Suppressor macrophage treated with lipopolysaccharide for 1 hour (primary cell): ENCODE data around the gene FRMPD2.

Experiments
- DNase-seq, 3 donors: peaks; one replicate each; pipeline ENCODE4 v3.0.0-alpha.2; 2020 to 2022

The FRMPD2 gene, protein sequence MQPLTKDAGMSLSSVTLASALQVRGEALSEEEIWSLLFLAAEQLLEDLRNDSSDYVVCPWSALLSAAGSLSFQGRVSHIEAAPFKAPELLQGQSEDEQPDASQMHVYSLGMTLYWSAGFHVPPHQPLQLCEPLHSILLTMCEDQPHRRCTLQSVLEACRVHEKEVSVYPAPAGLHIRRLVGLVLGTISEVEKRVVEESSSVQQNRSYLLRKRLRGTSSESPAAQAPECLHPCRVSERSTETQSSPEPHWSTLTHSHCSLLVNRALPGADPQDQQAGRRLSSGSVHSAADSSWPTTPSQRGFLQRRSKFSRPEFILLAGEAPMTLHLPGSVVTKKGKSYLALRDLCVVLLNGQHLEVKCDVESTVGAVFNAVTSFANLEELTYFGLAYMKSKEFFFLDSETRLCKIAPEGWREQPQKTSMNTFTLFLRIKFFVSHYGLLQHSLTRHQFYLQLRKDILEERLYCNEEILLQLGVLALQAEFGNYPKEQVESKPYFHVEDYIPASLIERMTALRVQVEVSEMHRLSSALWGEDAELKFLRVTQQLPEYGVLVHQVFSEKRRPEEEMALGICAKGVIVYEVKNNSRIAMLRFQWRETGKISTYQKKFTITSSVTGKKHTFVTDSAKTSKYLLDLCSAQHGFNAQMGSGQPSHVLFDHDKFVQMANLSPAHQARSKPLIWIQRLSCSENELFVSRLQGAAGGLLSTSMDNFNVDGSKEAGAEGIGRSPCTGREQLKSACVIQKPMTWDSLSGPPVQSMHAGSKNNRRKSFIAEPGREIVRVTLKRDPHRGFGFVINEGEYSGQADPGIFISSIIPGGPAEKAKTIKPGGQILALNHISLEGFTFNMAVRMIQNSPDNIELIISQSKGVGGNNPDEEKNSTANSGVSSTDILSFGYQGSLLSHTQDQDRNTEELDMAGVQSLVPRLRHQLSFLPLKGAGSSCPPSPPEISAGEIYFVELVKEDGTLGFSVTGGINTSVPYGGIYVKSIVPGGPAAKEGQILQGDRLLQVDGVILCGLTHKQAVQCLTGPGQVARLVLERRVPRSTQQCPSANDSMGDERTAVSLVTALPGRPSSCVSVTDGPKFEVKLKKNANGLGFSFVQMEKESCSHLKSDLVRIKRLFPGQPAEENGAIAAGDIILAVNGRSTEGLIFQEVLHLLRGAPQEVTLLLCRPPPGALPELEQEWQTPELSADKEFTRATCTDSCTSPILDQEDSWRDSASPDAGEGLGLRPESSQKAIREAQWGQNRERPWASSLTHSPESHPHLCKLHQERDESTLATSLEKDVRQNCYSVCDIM (N-terminal part only)

DNA sequence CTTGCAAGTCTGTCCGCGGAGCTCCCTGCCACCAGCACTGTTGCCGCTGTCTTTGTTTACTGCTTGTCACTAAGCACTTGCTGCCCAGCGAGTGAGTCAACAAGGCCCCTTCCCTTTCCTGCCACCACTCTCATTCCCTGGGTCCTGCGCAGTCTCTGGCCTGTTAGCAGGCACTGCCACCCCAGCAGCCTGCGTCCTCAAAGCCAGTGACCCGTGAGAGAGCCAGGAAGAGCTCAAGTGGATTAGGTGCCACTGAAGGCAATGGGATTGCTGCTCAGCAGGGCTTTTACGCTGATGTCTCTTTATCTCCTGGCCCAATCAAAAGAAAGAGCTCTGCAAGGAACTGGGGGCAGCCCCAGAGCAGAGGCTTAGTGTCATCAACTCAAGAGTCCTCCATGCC, at the start of gene FRMPD2:
Gene FRMPD2 (minus strand): TSS at position 61 of the 400 bp plus-strand sequence. CDS start 129 bp downstream, outside the sequence.
- DNase-seq = no peak

DNA sequence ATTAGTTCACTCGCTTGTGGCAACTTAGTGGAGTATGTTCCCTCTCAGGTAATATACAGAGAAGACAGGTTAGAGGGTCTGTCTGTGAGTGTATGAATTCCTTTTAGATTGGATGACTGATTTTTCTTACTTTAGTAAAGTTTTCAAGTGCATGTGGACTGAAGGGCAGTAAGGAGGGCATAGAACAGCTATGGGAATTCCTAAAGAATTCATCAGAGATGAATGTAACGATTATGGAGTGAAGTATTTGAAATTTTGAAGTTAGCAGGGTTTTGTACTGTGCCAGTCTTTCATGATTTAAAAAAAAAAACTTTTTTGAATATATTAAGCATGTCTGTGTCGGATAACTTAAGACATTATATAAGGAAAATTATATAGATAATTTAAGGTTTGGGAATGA, 47.5 kb upstream of the FRMPD2 start:
- no peak for DNase-seq

DNA sequence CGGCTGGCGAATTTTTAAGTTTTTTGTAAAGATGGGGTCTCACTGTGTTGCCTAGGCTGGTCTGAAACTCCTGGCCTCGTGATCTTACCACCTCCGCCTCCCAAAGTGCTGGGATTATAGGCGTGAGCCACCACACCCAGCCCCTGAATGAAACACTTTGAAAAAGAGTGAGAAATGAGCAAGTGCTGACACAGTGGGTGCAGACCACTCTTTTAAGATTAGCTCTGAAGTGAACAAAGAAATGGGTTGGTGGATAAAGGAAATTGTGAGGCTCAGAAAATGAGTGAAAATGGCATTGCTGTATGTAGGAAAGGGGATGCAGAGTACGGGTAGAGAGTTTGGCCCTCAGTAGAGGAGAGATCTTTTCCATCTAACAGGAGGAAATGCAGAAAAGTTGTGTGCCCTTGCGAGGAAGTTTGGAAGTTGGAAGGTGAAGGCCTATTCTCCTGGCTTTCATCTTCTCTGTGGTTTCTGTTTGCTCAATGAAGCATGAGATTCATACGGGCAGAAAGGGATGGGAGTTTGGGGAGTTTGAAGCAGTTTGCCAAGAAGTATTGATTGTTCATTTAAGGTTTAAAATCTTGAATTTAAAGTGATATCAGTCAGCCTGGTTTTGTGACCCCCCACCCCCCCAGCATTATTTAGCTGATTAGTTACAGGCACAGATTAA, 43.0 kb upstream of the FRMPD2 start:
- DNase-seq = no peak

GRCh38 chr10:48316236-48316635, 41.7 kb upstream of the FRMPD2 start:
- no peak for DNase-seq

GRCh38 chr10:48314107-48314506, 39.6 kb upstream of the FRMPD2 start:
- no peak for DNase-seq

DNA sequence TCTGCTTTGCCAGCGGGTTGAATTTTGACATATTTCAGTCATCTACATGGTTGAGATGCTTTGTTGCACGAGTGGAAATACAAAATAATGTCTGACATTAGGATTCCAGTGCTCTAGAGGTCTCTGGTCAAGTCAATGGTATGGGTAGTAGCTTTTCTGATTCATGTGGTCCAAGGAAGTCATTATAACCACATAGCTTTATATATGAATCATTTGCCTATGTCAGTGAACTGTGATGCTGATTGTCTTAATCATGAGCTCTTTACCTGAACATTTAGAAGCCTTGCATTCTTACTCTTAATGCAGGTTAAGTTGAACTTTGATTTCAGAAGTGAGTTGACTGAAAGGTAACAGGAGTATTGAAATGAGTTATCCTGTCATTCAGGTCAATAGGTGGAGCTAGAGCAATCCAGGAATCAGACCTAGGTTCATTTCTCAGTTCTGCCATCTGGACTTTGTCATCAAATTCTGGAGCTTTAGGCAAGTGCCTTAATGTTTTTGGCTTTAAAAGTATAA, 35.3 kb upstream of the FRMPD2 start:
- peak in 1 of 3 donors; percentile 21 for DNase-seq

DNA sequence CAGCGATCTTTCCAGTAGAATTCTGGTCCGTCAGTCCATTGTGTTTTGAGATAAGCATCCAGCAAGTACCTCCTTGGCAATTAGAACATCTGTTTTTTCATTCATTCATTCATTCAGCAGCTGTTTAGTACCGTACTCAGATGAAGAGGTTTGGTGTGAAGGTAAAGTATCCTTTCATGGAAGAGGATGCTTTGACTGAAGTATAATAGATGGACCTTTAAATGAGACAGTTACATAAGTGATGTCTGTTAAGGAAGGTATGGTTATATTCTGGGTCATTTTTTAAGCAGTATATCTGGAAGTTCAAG, 33.2 kb upstream of the FRMPD2 start:
- no peak for DNase-seq

DNA sequence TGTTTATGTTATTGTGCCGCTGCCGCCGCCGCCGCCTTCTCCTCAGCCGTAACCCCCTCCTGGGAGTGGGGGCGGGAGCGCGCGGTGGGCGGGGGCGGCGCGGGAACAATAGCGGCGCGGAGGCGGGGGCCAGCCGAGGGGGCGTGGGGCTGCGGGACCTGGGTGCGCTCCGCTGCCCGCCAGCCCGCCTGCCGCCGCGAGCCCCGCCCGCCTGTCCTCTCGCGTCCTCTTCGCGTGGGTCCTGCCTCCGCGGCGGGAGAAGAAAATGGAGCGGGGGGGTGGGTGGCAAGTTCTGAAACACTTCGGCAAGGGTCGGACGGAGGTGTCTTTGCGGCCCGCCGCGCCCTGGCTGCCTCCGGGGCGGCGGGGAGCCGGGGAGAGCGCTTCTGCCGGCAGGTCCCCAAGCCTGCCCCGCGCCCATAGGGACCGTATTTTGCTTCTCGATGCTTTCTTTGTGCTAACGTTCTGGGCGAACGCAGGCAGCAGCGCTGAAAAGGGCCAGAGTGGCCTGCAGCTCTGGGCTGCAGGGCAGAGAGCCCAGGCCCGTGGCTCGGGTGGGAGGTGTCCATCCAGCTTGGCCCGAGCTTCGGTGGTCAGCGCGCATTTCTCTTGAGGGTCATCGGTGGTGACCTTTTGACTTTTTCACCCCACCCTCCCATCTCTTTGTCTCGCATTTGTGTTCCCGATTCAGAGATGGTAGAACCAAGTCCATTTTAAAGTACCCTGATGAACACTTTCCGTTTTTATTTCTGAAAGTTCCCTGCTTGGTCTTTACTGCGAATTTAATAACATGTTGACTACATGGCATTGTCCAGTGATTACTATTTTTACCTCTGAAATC, 32.6 kb upstream of the FRMPD2 start:
- peak; percentile 58 to 85 (median 73) for DNase-seq

- DNase-seq = peak; percentile 96 to 99 (median 98)
These were observed 31.9 kb upstream of the FRMPD2 start, which contains the start of gene MAPK8 for GRCh38 chr10:48306265-48306869. Gene MAPK8, plus strand, starts transcription at chr10:48306677. Its CDS starts 94,984 bp downstream, at chr10:48401661.

DNA sequence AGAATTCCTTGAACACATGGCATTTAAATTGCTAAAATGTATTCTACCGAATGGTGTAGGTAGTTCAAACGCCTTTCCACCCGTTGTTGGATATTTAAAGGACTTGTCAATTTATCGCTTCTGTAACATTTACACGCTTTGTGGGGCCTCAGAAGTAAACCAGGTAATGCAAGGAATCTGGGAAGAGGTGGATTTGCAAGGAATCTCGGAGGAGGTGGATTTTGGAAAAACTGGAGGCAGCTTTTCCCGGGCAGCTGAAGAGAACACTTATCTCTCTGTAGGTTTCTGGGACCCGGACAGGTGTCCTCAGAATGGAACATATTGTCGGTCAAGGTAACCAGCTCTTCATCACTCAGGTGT, 31.4 kb upstream of the FRMPD2 start:
- no peak for DNase-seq

- peak in 2 of 3 donors; percentile 23 to 29 for DNase-seq
These were observed 28.3 kb upstream of the FRMPD2 start for GRCh38 chr10:48302515-48303476.

DNA sequence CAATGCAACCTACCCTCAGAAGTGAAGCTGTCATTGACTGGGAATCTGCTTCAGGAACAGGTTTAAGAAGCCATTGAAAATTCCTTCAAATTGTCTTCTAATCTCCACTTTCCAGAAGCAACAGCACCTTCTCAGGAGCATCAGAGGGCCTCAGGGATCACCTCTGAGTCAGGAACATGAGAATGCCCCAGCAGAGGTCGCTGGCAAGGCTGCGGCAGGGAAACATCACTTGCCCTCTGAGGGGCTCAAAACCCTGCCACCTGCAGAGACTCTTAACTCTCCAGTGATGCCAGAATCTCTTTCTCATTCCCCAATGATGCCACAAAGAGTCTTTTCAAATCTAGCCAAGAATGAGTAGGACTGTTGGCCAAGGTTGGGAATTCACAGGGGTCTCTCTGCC, 26.1 kb upstream of the FRMPD2 start:
- DNase-seq = no peak

DNA sequence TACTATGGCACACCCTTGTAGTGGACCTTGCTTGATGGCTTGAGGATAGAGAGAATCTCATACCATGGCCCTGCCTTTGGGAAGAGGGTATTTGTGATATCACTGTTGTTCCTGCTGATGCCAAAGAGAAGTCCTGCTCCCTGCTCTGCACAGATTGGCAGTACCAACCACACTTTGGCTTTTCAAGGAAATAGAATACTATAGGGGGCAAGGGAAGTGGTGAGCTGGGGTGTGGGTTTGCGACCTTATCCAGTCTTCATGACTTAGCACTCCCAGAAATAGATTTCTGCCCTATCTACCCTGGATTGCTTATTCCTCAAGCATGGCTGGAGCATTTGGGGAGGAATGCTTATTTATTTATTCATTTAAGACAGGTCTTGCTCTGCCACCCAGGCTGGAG, 25.2 kb upstream of the FRMPD2 start:
- no peak for DNase-seq

- DNase-seq = no peak
These were observed 24.6 kb upstream of the FRMPD2 start for GRCh38 chr10:48299066-48299465.

GRCh38 chr10:48296576-48297098, 22.1 kb upstream of the FRMPD2 start:
- no peak for DNase-seq

DNA sequence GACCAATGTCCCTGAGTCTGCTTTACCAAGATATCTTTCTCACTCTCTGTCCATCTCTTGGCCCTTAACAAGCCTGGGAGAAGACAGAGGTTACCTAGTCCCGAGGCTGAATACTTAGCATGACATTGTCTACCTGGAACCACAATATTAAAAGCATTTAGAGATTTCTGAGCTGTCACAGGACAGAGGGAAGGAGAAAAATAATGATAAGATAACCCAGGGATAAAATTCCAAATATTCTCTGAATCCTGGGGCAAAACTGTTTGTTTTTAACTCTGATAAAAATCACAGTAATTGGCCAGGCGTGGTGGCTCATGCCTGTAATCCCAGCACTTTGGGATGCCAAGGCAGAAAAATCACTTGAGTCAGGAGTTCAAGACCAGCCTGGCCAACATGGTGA, 19.9 kb upstream of the FRMPD2 start:
- DNase-seq = no peak

- no peak for DNase-seq
These were observed 18.1 kb upstream of the FRMPD2 start for GRCh38 chr10:48292616-48293015.

GRCh38 chr10:48291190-48291589, 16.7 kb upstream of the FRMPD2 start:
- no peak for DNase-seq

DNA sequence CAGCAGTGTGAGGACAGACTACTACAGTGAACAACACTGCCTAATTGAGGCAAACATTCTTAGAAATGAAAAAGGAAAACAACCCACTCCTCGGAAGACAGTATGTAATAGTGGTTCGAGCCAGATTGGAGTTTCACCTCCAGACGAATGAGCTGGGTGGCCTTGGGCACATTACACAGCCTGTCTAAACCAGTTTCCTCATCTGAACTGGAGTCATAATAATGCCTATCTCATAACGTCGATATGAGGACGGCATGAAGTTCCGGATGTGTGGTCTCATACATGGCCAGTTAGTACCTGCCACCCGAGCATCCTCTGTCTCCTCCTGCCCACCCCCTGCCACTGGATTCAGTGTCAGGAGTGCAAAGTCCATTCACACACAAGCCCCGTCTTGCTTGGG, 15.8 kb upstream of the FRMPD2 start:
- no peak for DNase-seq
